H1 (cell line): ENCODE data around the gene TTC22. TPM values are rescaled to one million over a fixed set of nuclear protein-coding genes. Genes with fewer than 3 reads are reported as not detected.

ENCODE experiments used
- CTCF ChIA-PET: fragments of 300-600 bp; sonication (Branson Sonifier 250); formaldehyde crosslinking; loops from one replicate; lab custom pipeline; 2021; ENCODE audit not compliant: partially characterized antibody; lab: Charles Lee
- POLR2A ChIA-PET: fragments of 300-600 bp; sonication (Branson Sonifier 250); formaldehyde crosslinking; loops from one replicate; lab custom pipeline; 2021; ENCODE audit warnings: inconsistent platforms; ENCODE audit not compliant: partially characterized antibody; lab: Charles Lee
- DNase-seq, 2 experiments: peaks; one replicate each; pipeline versions ENCODE4 v3.0.0 to v3.0.0-alpha.2; 2010 to 2022; ENCODE audit warnings: low spot score in 2 of 2, low read depth in 1 of 2, mixed read lengths in 1 of 2
- FAIRE-seq: peaks from 2 replicates; lab custom pipeline; 2011; peaks lifted over from hg19 to GRCh38; lab: Jason Lieb, UNC
- H2AFZ ChIP-seq: 2 replicates; pipeline ENCODE4 v1.8.1; 2012; ENCODE audit warnings: low read length, inconsistent platforms
- H2AK5ac ChIP-seq: 2 replicates; pipeline ENCODE4 v1.6.1; 2013; ENCODE audit warnings: low read depth, low read length
- H2BK120ac ChIP-seq: replicated peaks from 2 replicates; pipeline ENCODE3; 2013; ENCODE audit warnings: low read depth, low read length, inconsistent platforms
- H2BK12ac ChIP-seq: 2 replicates; pipeline ENCODE4 v1.6.1; 2013; ENCODE audit warnings: low read depth, low read length
- H2BK15ac ChIP-seq: 2 replicates; pipeline ENCODE4 v1.6.1; 2013; ENCODE audit warnings: low read length
- H2BK20ac ChIP-seq: 2 replicates; pipeline ENCODE4 v1.6.1; 2013; ENCODE audit warnings: low read length
- H2BK5ac ChIP-seq: 2 replicates; pipeline ENCODE4 v1.6.1; 2013; ENCODE audit warnings: low read depth, low read length
- H3K14ac ChIP-seq: 2 replicates; pipeline ENCODE4 v1.6.1; 2013; ENCODE audit warnings: inconsistent platforms; ENCODE audit not compliant: insufficient read length
- H3K18ac ChIP-seq: 2 replicates; pipeline ENCODE4 v1.6.1; 2013; ENCODE audit warnings: low read length; ENCODE audit errors: extremely low read depth
- H3K23ac ChIP-seq: 2 replicates; pipeline ENCODE4 v1.6.1; 2013; ENCODE audit warnings: inconsistent platforms; ENCODE audit not compliant: insufficient read length
- H3K23me2 ChIP-seq: 2 replicates; pipeline ENCODE4 v1.6.1; 2013; ENCODE audit warnings: low read depth, low read length
- H3K27ac ChIP-seq: 2 replicates; pipeline ENCODE4 v1.6.1; 2011; ENCODE audit warnings: low read depth, low read length, inconsistent platforms
- H3K27me3 ChIP-seq, 4 experiments: replicated peaks in 1 of 4; 1 replicate in 1 of 4; 2 replicates in 3 of 4; pipeline versions ENCODE4 v1.6.1 to v1.8.1; 2011 to 2013; ENCODE audit warnings: low read length in 3 of 4, mild to moderate bottlenecking in 3 of 4, inconsistent platforms in 2 of 4, mixed read lengths in 2 of 4, moderate library complexity in 1 of 4; ENCODE audit not compliant: control insufficient read depth in 3 of 4, insufficient read depth in 3 of 4; ENCODE audit errors: extremely low read depth in 1 of 4
- H3K36me3 ChIP-seq, 4 experiments: 2 replicates each; pipeline versions ENCODE4 v1.6.1 to v1.8.1; 2011 to 2013; ENCODE audit warnings: mild to moderate bottlenecking in 4 of 4, low read length in 3 of 4, moderate library complexity in 2 of 4, control low read depth in 1 of 4, inconsistent platforms in 1 of 4; ENCODE audit not compliant: insufficient read depth in 4 of 4, control insufficient read depth in 2 of 4
- H3K4ac ChIP-seq: replicated peaks from 2 replicates; pipeline ENCODE3; 2013; ENCODE audit warnings: low read length, low read depth, mixed read lengths, inconsistent platforms; ENCODE audit not compliant: insufficient read length
- H3K4me1 ChIP-seq, 4 experiments: replicated peaks in 1 of 4; 1 replicate in 1 of 4; 2 replicates in 3 of 4; pipeline versions ENCODE4 v1.6.1 to v1.8.1; 2011 to 2013; ENCODE audit warnings: low read length in 3 of 4, inconsistent platforms in 2 of 4, mixed read lengths in 1 of 4; ENCODE audit not compliant: insufficient read depth in 4 of 4, control insufficient read depth in 3 of 4
- H3K4me2 ChIP-seq, 2 experiments: 2 replicates each; pipeline versions ENCODE4 v1.6.1 to v1.8.1; 2011 to 2013; ENCODE audit warnings: low read depth in 2 of 2, low read length in 2 of 2, control low read depth in 1 of 2, inconsistent platforms in 1 of 2, mild to moderate bottlenecking in 1 of 2; ENCODE audit not compliant: insufficient read depth in 1 of 2
- H3K4me3 ChIP-seq, 4 experiments: fragments of 200-600, 300-600 bp in 1 of 4; sonication (generic), shearing (Covaris generic), sonication (Bioruptor Twin) in 1 of 4; 2 replicates each; pipeline versions ENCODE4 v1.5.1 to v1.8.1; 2011 to 2016; ENCODE audit warnings: low read length in 4 of 4, low read depth in 3 of 4, control low read depth in 2 of 4, inconsistent platforms in 2 of 4, mild to moderate bottlenecking in 2 of 4, mixed read lengths in 1 of 4, moderate library complexity in 1 of 4; ENCODE audit not compliant: insufficient read depth in 2 of 4; ENCODE audit errors: extremely low read depth in 1 of 4
- H3K56ac ChIP-seq: replicated peaks from 2 replicates; pipeline ENCODE3; 2013; ENCODE audit warnings: low read depth, mild to moderate bottlenecking, mixed read lengths, low read length, inconsistent platforms; ENCODE audit not compliant: insufficient read length
- H3K79me1 ChIP-seq: 2 replicates; pipeline ENCODE4 v1.6.1; 2013; ENCODE audit warnings: low read depth, low read length, control low read depth
- H3K79me2 ChIP-seq, 2 experiments: 2 replicates each; pipeline versions ENCODE4 v1.6.1 to v1.8.1; 2012 to 2013; ENCODE audit warnings: low read length in 2 of 2, mild to moderate bottlenecking in 2 of 2, inconsistent platforms in 1 of 2; ENCODE audit not compliant: insufficient read depth in 2 of 2, control insufficient read depth in 1 of 2
- H3K9ac ChIP-seq, 4 experiments: replicated peaks in 1 of 4; 1 replicate in 1 of 4; 2 replicates in 3 of 4; pipeline versions ENCODE4 v1.6.1 to v1.8.1; 2011 to 2013; ENCODE audit warnings: low read depth in 3 of 4, low read length in 3 of 4, control low read depth in 2 of 4, mild to moderate bottlenecking in 2 of 4, moderate library complexity in 2 of 4, inconsistent platforms in 1 of 4; ENCODE audit errors: extremely low read depth in 1 of 4
- H3K9me3 ChIP-seq, 2 experiments: 2 replicates each; pipeline versions ENCODE4 v1.6.1 to v1.8.1; 2012 to 2013; ENCODE audit warnings: mild to moderate bottlenecking in 2 of 2, moderate library complexity in 2 of 2, control low read depth in 1 of 2, inconsistent platforms in 1 of 2, low read depth in 1 of 2, low read length in 1 of 2, mixed read lengths in 1 of 2; ENCODE audit not compliant: insufficient read depth in 2 of 2
- H4K20me1 ChIP-seq, 2 experiments: replicated peaks in 1 of 2; 2 replicates each; pipeline versions ENCODE3 to v1.8.1; 2011 to 2013; ENCODE audit warnings: inconsistent platforms in 2 of 2, low read length in 2 of 2, mild to moderate bottlenecking in 1 of 2; ENCODE audit not compliant: insufficient read depth in 2 of 2, control insufficient read depth in 1 of 2
- H4K5ac ChIP-seq: 2 replicates; pipeline ENCODE4 v1.6.1; 2013; ENCODE audit warnings: low read length, low read depth, mixed read lengths, inconsistent platforms; ENCODE audit not compliant: insufficient read length
- H4K8ac ChIP-seq: 2 replicates; pipeline ENCODE4 v1.8.0; 2013; ENCODE audit warnings: mild to moderate bottlenecking, moderate library complexity, low read length, inconsistent platforms; ENCODE audit not compliant: insufficient read depth; ENCODE audit errors: extremely low read depth
- H4K91ac ChIP-seq: replicated peaks from 2 replicates; pipeline ENCODE3; 2013; ENCODE audit warnings: low read length, mixed read lengths, inconsistent platforms; ENCODE audit not compliant: insufficient read length
- ATF3 ChIP-seq: IDR thresholded peaks from 2 replicates; pipeline ENCODE4 v1.6.1; 2011; ENCODE audit warnings: low read depth, mild to moderate bottlenecking, low read length; ENCODE audit not compliant: insufficient read depth
- CREB1 ChIP-seq: IDR thresholded peaks from 2 replicates; pipeline ENCODE4 v1.6.1; 2012; ENCODE audit warnings: inconsistent platforms
- CTBP2 ChIP-seq: IDR thresholded peaks from 2 replicates; pipeline ENCODE4 v1.7.0; 2011; ENCODE audit warnings: borderline replicate concordance, mild to moderate bottlenecking, moderate library complexity, mixed read lengths, low read length; ENCODE audit not compliant: insufficient read depth, insufficient read length
- EP300 ChIP-seq, 2 experiments: IDR thresholded peaks; 1 replicate in 1 of 2; 2 replicates in 1 of 2; pipeline ENCODE4 v1.6.1; 2011 to 2012; ENCODE audit warnings: low read depth in 2 of 2, low read length in 2 of 2, mild to moderate bottlenecking in 2 of 2, borderline replicate concordance in 1 of 2, inconsistent platforms in 1 of 2, moderate library complexity in 1 of 2
- EZH2 ChIP-seq: fragments of 200-600 bp; sonication (generic); IDR thresholded peaks from 2 replicates; pipeline ENCODE4 v1.7.1; 2012; ENCODE audit warnings: low read depth, mild to moderate bottlenecking, moderate library complexity, low read length, inconsistent platforms; ENCODE audit not compliant: severe bottlenecking
- KDM1A ChIP-seq: fragments of 200-600, 300-600 bp; sonication (generic); IDR thresholded peaks from 2 replicates; pipeline ENCODE4 v1.7.1; 2016; ENCODE audit warnings: mild to moderate bottlenecking, low read length, borderline replicate concordance
- PHF8 ChIP-seq: fragments of 200-600 bp; sonication (generic); conservative IDR thresholded peaks from 2 replicates; pipeline ENCODE4 v1.7.1; 2012; ENCODE audit warnings: low read depth, mild to moderate bottlenecking, inconsistent platforms, low read length, moderate library complexity
- SIRT6 ChIP-seq: IDR thresholded peaks from one replicate; pipeline ENCODE4 v1.7.1; 2012; ENCODE audit warnings: low read length, inconsistent platforms
- SIX5 ChIP-seq: IDR thresholded peaks from 2 replicates; pipeline ENCODE4 v1.6.1; 2011; ENCODE audit warnings: mild to moderate bottlenecking, low read depth, low read length
- TBP ChIP-seq: IDR thresholded peaks from 2 replicates; pipeline ENCODE4 v1.6.1; 2011; ENCODE audit warnings: low read depth, low read length, improper control_type of control experiment
- ZNF274 ChIP-seq: IDR thresholded peaks from 2 replicates; pipeline ENCODE4 v1.7.0; 2012; ENCODE audit warnings: low read length, borderline replicate concordance; ENCODE audit errors: extremely low read depth
- WGBS, 2 experiments: shearing (Covaris generic) in 1 of 2; methylation state at CpG; one replicate each; pipeline versions ENCODE4 v1.1.6 to v1.1.7; 2013 to 2015; ENCODE audit warnings: low lambda C conversion rate in 2 of 2, mixed read lengths in 2 of 2, inconsistent platforms in 1 of 2, low coverage in 1 of 2, missing lambda C conversion rate in 1 of 2; ENCODE audit not compliant: insufficient replicate concordance in 2 of 2, insufficient coverage in 1 of 2, insufficient read length in 1 of 2; ENCODE audit errors: extremely low coverage in 1 of 2, missing lambda C conversion rate in 1 of 2; 5-methylcytosine and 5-hydroxymethylcytosine counted together
- polyA plus RNA-seq, 7 experiments: library from polyadenylated mRNA; depleted of rRNA in 3 of 7; stranded (reverse) in 5 of 7; unstranded in 2 of 7; fragments of >200 nt in 5 of 7; fragments of 200-250 nt in 2 of 7; gene quantifications; 1 replicate in 5 of 7; 2 replicates in 1 of 7; 4 replicates in 1 of 7; pipeline versions ENCODE4 v1.2.1 to v1.2.3, GENCODE V29; 2011 to 2013; ENCODE audit warnings: missing spikeins in 2 of 7, mixed read lengths in 2 of 7
- total RNA-seq: library from RNA; stranded (reverse); fragmentation: NEBNext Ultra II Directional; extraction: Animal tissue kit (Norgen Biotek cat#: 25700); gene quantifications from 2 replicates; pipeline ENCODE4 v1.2.1, GENCODE V29; 2021

TTC22 gene
- total and polyA plus RNA-seq, 2 of the 8 experiments (the other 6 are each of a cell fraction or from before 2014, with no cell fraction given) = 1.00 to 1.6 TPM

GRCh38 chr1:54787604-54788003 is 13.5 kb downstream of the TTC22 start:
- Histone ChIP-seq H2BK12ac (0 out of 2 replicates have a peak overlapping the region, but pooled peaks have one; percentile 39), H3K36me3 (no peaks in the 10 kb centered on the region), H3K56ac (no peak overlapping the region), H2BK20ac (peak overlapping the region; percentile 72; the same call in 1 of the 2 replicates), H3K4me3 (no peak overlapping the region), H3K4me2 (no peak overlapping the region), H4K5ac (no peak overlapping the region), H3K18ac (no peak overlapping the region), H3K14ac (no peak overlapping the region), H2BK120ac (no peak overlapping the region), H3K9me3 (peaks cover 0 to 5% of the 10 kb centered on the region in 2 experiments; a peak in 2 of 4 replicates), H3K23ac (no peak overlapping the region), H3K79me2 (no peaks in the 10 kb centered on the region), H2AK5ac (no peak overlapping the region), H2AFZ (no peak overlapping the region), H3K23me2 (no peaks in the 10 kb centered on the region), H3K4ac (no peak overlapping the region), H3K4me1 (peaks cover 2 to 11% (median 9%) of the 10 kb centered on the region in 4 experiments), H3K79me1 (no peaks in the 10 kb centered on the region), H3K27ac (no peak overlapping the region), H3K9ac (no peak overlapping the region), H4K91ac (no peak overlapping the region), H3K27me3 (0 out of 7 replicates have a peak, but pooled peaks cover 0 to 3% (median under 1%) of the 10 kb centered on the region in 4 experiments), H4K8ac (no peak overlapping the region), H2BK5ac (no peak overlapping the region), H2BK15ac (no peak overlapping the region), H4K20me1 (no peaks in the 10 kb centered on the region)
- ChIA-PET POLR2A (interaction anchor here (0.9 kb wide), 1 partner anchor 34 kb away, joined by 3 read pairs; no protein-coding TSS in a partner anchor), CTCF (interaction anchor here (1.0 kb wide), 1 partner anchor 22 kb away, joined by 3 read pairs; no protein-coding TSS in a partner anchor)
- FAIRE-seq (no peak), DNase-seq (no peak)
- WGBS, 2 experiments = 87% methylated on average over 11 of the region's 11 CpGs; no CpG with 5 or more reads in 1 of the 2 experiments
- TF ChIP-seq EZH2 (no peak), TBP (no peak), KDM1A (no peak), CTBP2 (no peak), SIX5 (no peak), SIRT6 (no peak), CREB1 (no peak), ATF3 (no peak), EP300 (IDR thresholded peaks at IDR 0.05; ENCODE audit: borderline replicate concordance in 1 of 2, low read depth in 2 of 2, low read length in 2 of 2) (no peak), PHF8 (no peak), ZNF274 (no peak)
